Nephron progenitor cell (in vitro differentiated cells): ENCODE measurements around the gene ACP3.

Experiments
- DNase-seq: peaks from one replicate; pipeline ENCODE4 v3.0.0; 2021
- H3K27ac Mint-ChIP-seq: 2 replicates; pipeline ENCODE4 v1.8.0; 2021; ENCODE audit warnings: mild to moderate bottlenecking, moderate library complexity, mixed read lengths
- H3K27me3 Mint-ChIP-seq: 2 replicates; pipeline ENCODE4 v1.8.0; 2021; ENCODE audit warnings: mild to moderate bottlenecking, low read depth, mixed read lengths; ENCODE audit not compliant: poor library complexity
- H3K36me3 Mint-ChIP-seq: 2 replicates; pipeline ENCODE4 v1.8.0; 2021; ENCODE audit warnings: low read depth, mixed read lengths
- H3K4me1 Mint-ChIP-seq: 2 replicates; pipeline ENCODE4 v1.8.0; 2021; ENCODE audit warnings: mixed read lengths
- H3K4me3 Mint-ChIP-seq: 2 replicates; pipeline ENCODE4 v1.8.0; 2021; ENCODE audit warnings: mild to moderate bottlenecking, moderate library complexity, mixed read lengths
- H3K9me3 Mint-ChIP-seq: 2 replicates; pipeline ENCODE4 v1.8.0; 2021; ENCODE audit warnings: mild to moderate bottlenecking, moderate library complexity, mixed read lengths
- CTCF ChIP-seq: fragments of 200-600 bp; sonication (generic); IDR thresholded peaks from 2 replicates; pipeline ENCODE4 v1.5.0; 2021; ENCODE audit warnings: antibody characterized with exemption

Gene ACP3

GRCh38 chr3:132311316-132311715, 5.9 kb upstream of the ACP3 start:
- Mint-ChIP-seq H3K9me3 (peaks cover 20% of the 10 kb centered on the region), H3K4me3 (no peak overlapping the region), H3K27ac (no peak overlapping the region), H3K36me3 (no peaks in the 10 kb centered on the region), H3K4me1 (no peaks in the 10 kb centered on the region), H3K27me3 (no peaks in the 10 kb centered on the region)
- no peak for TF ChIP-seq CTCF
- no peak for DNase-seq

- H3K9me3 Mint-ChIP-seq = peaks cover 20% of the 10 kb centered on the region
- no peak overlapping the region for H3K27ac Mint-ChIP-seq
- no peaks in the 10 kb centered on the region for H3K36me3 Mint-ChIP-seq
These were observed 5.4 kb upstream of the ACP3 start for GRCh38 chr3:132311841-132312240.

GRCh38 chr3:132315851-132316250, 1.4 kb upstream of the ACP3 start:
- no peaks in the 10 kb centered on the region for H3K36me3 Mint-ChIP-seq

More at GRCh38 chr3:132311841-132312240, 5.4 kb upstream of the ACP3 start:
- DNase-seq = no peak
- no peak for TF ChIP-seq CTCF
- H3K27me3 Mint-ChIP-seq = no peaks in the 10 kb centered on the region
- no peaks in the 10 kb centered on the region for H3K4me1 Mint-ChIP-seq
- no peak overlapping the region for H3K4me3 Mint-ChIP-seq

GRCh38 chr3:132318451-132318850, 1.2 kb downstream of the ACP3 start:
- no peak for DNase-seq
- Mint-ChIP-seq H3K4me3 (no peak overlapping the region), H3K27ac (no peak overlapping the region), H3K27me3 (peaks cover 3% of the 10 kb centered on the region), H3K4me1 (peaks cover 14% of the 10 kb centered on the region), H3K9me3 (peaks cover 20% of the 10 kb centered on the region), H3K36me3 (no peaks in the 10 kb centered on the region)
- no peak for TF ChIP-seq CTCF

More at GRCh38 chr3:132315851-132316250, 1.4 kb upstream of the ACP3 start:
- DNase-seq = no peak
- Mint-ChIP-seq H3K4me3 (no peak overlapping the region), H3K27me3 (peaks cover under 1% of the 10 kb centered on the region), H3K4me1 (peaks cover 14% of the 10 kb centered on the region), H3K27ac (no peak overlapping the region), H3K9me3 (peaks cover 20% of the 10 kb centered on the region)
- no peak for TF ChIP-seq CTCF

- H3K4me3 Mint-ChIP-seq = no peak overlapping the region
- peaks cover 3% of the 10 kb centered on the region for H3K27me3 Mint-ChIP-seq
- DNase-seq = no peak
- no peak for TF ChIP-seq CTCF
- H3K9me3 Mint-ChIP-seq = no peaks in the 10 kb centered on the region
- H3K4me1 Mint-ChIP-seq = peaks cover 14% of the 10 kb centered on the region
- no peaks in the 10 kb centered on the region for H3K36me3 Mint-ChIP-seq
- no peak overlapping the region for H3K27ac Mint-ChIP-seq
These were observed 4.1 kb downstream of the ACP3 start for GRCh38 chr3:132321304-132321703.

GRCh38 chr3:132325103-132325606, 7.9 kb downstream of the ACP3 start:
- Mint-ChIP-seq H3K27me3 (peaks cover 13% of the 10 kb centered on the region), H3K4me3 (no peak overlapping the region), H3K4me1 (no peaks in the 10 kb centered on the region), H3K9me3 (no peaks in the 10 kb centered on the region), H3K36me3 (no peaks in the 10 kb centered on the region), H3K27ac (no peak overlapping the region)
- no peak for TF ChIP-seq CTCF
- DNase-seq = no peak
